Lung (tissue), 12 donors: ENCODE results near the gene PAK6. TPM values are rescaled to one million over a fixed set of nuclear protein-coding genes. Genes with fewer than 3 reads are reported as not detected.

Experiments
- ATAC-seq: fragments of 200-7000 bp; cut with Tn5 transposase; one replicate; pipeline ENCODE4 v1.9.1; 2020; ENCODE audit warnings: moderate number of reproducible peaks; ENCODE audit not compliant: insufficient read depth, low FRiP score
- DNase-seq, 3 donors: peaks; one replicate each; pipeline ENCODE4 v3.0.0-alpha.2; 2013 to 2017
- H3K27ac ChIP-seq, 2 donors: one replicate each; pipeline ENCODE4 v1.5.1; 2013; ENCODE audit warnings: mild to moderate bottlenecking in 2 of 2, moderate library complexity in 2 of 2, control low read depth in 1 of 2, inconsistent platforms in 1 of 2, low read depth in 1 of 2, low read length in 1 of 2
- H3K27me3 ChIP-seq, 3 donors: one replicate each; pipeline ENCODE4 v1.5.1; 2013; ENCODE audit warnings: low read length in 2 of 3; ENCODE audit not compliant: control insufficient read depth in 3 of 3, insufficient read depth in 3 of 3
- H3K36me3 ChIP-seq, 4 donors: one replicate each; pipeline ENCODE4 v1.5.1; 2013; ENCODE audit warnings: low read length in 4 of 4, mild to moderate bottlenecking in 1 of 4, moderate library complexity in 1 of 4; ENCODE audit not compliant: control insufficient read depth in 4 of 4, insufficient read depth in 4 of 4
- H3K4me1 ChIP-seq, 5 donors: one replicate each; pipeline ENCODE4 v1.5.1; 2013; ENCODE audit warnings: low read length in 5 of 5, mild to moderate bottlenecking in 2 of 5, moderate library complexity in 1 of 5; ENCODE audit not compliant: control insufficient read depth in 5 of 5, insufficient read depth in 5 of 5
- H3K4me3 ChIP-seq: one replicate; pipeline ENCODE4 v1.5.1; 2013; ENCODE audit warnings: mild to moderate bottlenecking, control low read depth, moderate library complexity
- H3K9ac ChIP-seq, 2 donors: one replicate each; pipeline ENCODE4 v1.5.1; 2013; ENCODE audit warnings: low read length in 2 of 2, control low read depth in 1 of 2; ENCODE audit not compliant: insufficient read depth in 1 of 2
- H3K9me3 ChIP-seq, 4 donors: one replicate each; pipeline ENCODE4 v1.5.1; 2013; ENCODE audit warnings: low read length in 3 of 4, mild to moderate bottlenecking in 1 of 4, moderate library complexity in 1 of 4; ENCODE audit not compliant: control insufficient read depth in 4 of 4, insufficient read depth in 3 of 4
- WGBS, 2 donors: extraction: QIAGEN DNeasy Blood & Tissue Kit; methylation state at CpG; one replicate each; pipeline ENCODE4 v1.1.7; 2013; 5-methylcytosine and 5-hydroxymethylcytosine counted together
- polyA plus RNA-seq, 2 donors: library from polyadenylated mRNA; stranded (reverse); fragments of 200-250 nt; gene quantifications; one replicate each; pipeline ENCODE4 v1.2.1, GENCODE V29; 2013
- total RNA-seq, 2 donors: library from RNA; depleted of rRNA in 1 of 2; stranded (reverse); fragments of >200 nt in 1 of 2; gene quantifications; one replicate each; pipeline ENCODE4 v1.2.1, GENCODE V29; 2014 to 2021
- TF ChIP-seq, protein P1 (sequence below): IDR thresholded peaks from 2 replicates; pipeline ENCODE4 v1.5.1; 2012; ENCODE audit warnings: mild to moderate bottlenecking; ENCODE audit errors: control extremely low read depth, extremely low read depth
- donor health status: control.
- donor health status: control.
- donor health status: Bipolar disorder and iron deficiency.
- donor health status: healthy.
- donor health status: DM: yes; HTN: yes; CAD: no.

PAK6 gene
- total and polyA plus RNA-seq, 4 donors, result 5.8 to 10.4 (median 7.2) TPM

DNA sequence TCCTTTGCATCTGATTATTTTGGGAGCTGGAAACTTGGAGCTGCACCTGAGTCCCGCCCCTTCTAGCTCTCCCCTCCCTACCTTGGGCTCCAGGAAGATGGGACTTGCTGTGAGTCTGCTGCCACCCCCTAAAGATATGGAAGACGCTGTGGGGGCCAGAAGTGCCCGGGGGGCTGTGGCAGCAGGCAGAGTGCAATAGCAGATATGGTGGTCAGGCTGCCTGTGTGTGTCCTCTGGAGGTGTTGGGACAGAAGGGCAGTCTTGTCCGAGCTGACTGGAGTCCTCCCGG lies 485 bp downstream of the PAK6 start:
- Histone ChIP-seq H3K4me1 (peaks cover 0 to 15% (median 2%) of the 10 kb centered on the region in 5 donors), H3K4me3 (no peak overlapping the region), H3K36me3 (no peaks in the 10 kb centered on the region), H3K9me3 (peaks cover 0 to 2% (median 0%) of the 10 kb centered on the region in 4 donors), H3K9ac (peak overlapping the region in 1 of 2 donors; percentile 33), H3K27me3 (peaks cover 0 to 4% (median 0%) of the 10 kb centered on the region in 3 donors), H3K27ac (no peak overlapping the region)
- WGBS, 2 donors, result 37 to 62% methylated on average over 5 of the region's 5 CpGs
- ATAC-seq (no peak), DNase-seq (no peak)
- TF ChIP-seq, protein P1, sequence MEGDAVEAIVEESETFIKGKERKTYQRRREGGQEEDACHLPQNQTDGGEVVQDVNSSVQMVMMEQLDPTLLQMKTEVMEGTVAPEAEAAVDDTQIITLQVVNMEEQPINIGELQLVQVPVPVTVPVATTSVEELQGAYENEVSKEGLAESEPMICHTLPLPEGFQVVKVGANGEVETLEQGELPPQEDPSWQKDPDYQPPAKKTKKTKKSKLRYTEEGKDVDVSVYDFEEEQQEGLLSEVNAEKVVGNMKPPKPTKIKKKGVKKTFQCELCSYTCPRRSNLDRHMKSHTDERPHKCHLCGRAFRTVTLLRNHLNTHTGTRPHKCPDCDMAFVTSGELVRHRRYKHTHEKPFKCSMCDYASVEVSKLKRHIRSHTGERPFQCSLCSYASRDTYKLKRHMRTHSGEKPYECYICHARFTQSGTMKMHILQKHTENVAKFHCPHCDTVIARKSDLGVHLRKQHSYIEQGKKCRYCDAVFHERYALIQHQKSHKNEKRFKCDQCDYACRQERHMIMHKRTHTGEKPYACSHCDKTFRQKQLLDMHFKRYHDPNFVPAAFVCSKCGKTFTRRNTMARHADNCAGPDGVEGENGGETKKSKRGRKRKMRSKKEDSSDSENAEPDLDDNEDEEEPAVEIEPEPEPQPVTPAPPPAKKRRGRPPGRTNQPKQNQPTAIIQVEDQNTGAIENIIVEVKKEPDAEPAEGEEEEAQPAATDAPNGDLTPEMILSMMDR, result no peak

DNA sequence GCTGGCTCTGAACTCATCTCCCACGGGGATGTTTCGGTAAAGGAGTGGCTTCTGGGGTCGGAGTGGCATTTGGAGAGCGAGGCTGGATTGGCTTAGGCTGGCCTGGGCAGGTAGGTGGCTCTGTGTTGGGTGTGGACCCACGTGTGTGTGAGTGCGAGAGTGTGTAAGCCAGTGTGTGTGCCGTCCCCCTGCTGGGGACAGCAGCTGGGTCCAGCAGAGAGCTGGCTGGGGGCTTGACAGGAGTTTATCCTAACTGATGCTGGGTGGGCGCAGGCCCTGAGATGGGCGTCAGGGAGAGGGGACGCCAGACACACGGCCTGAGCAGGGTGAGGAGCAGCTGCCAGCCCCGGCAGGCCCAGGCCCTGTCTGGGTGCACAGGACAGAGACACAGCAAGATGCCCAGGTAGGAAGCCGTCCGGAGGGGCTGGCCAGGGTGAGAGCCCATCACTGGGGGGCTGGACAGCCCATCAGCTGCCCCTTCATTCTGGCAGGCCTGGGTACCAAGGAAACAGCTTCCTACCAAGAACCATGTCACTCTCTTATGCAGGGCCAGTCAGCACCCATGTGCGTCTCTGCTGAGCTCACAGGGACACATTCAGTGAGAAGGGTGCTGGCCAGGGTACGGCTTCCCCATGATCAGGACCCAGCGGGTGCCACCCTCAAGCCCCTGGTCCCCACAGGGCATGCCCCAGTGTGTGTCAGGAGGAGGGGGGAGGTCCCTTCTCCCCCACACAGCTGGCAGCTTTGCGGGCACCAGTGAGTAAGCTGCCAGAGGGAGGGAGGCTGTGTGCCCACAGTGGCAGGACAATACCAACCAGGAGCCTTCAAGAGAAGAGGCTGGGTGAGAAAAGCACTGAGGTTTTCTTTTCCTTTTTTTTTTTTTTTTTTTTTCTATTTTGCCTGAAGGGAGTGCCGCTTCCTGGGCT lies 1.1 kb downstream of the PAK6 start:
- TF ChIP-seq, protein P1, result no peak
- no peak overlapping the region for H3K27ac ChIP-seq
- no peak for DNase-seq
- peaks cover 0 to 4% (median 0%) of the 10 kb centered on the region in 3 donors for H3K27me3 ChIP-seq
- no peak overlapping the region for H3K4me3 ChIP-seq
- peaks cover 0 to 2% (median 0%) of the 10 kb centered on the region in 4 donors for H3K9me3 ChIP-seq
- WGBS, 2 donors, result 83 to 91% methylated on average over 19 of the region's 19 CpGs
- no peaks in the 10 kb centered on the region for H3K36me3 ChIP-seq
- peak; percentile 9 for ATAC-seq
- H3K9ac ChIP-seq, result peak overlapping the region in 1 of 2 donors; percentile 33
- H3K4me1 ChIP-seq, result peaks cover 0 to 15% (median 2%) of the 10 kb centered on the region in 5 donors

DNA sequence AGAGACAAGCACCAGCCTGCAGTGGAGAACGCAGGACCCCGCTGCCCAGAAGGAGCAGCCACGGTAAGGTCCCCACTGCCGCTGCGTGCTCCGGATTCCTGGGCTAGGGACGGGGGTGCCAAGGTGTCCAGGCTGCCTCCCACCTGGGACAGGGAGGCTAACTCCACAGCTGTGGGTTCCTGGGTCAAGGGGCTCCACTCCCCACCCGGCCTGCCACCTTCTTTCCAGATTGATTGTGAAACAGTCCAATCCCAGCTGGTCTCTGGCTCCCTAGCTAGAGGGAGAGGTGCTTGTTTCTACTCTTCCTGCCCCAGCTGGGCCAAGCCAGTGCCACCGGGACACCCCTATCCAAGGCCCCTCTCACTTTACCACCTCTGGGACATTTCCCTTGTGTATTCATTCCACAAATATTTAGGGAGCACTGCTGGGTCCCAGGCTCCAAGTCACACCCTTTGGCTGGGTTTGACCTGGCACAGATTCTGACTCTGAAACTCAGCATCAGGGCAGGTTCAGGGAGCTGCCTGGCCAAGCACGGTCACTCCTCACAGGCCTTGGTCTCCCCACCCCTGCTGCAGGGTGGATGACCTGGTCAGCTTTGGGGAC lies 1.9 kb downstream of the PAK6 start:
- Histone ChIP-seq H3K27me3 (peaks cover 0 to 4% (median 0%) of the 10 kb centered on the region in 3 donors), H3K4me1 (peaks cover 0 to 18% (median 5%) of the 10 kb centered on the region in 5 donors), H3K9ac (no peak overlapping the region), H3K9me3 (peaks cover 0 to 2% (median 0%) of the 10 kb centered on the region in 4 donors), H3K27ac (no peak overlapping the region), H3K4me3 (no peak overlapping the region), H3K36me3 (no peaks in the 10 kb centered on the region)
- no peak for ATAC-seq
- DNase-seq, result no peak
- 85 to 90% methylated on average over 10 of the region's 10 CpGs for WGBS, 2 donors
- TF ChIP-seq, protein P1, result no peak
